Esophagus squamous epithelium (tissue), 4 donors: ENCODE data around the gene RPS15.

ENCODE experiments used
- POLR2A ChIP-seq, 4 donors: fragments of 450-650 bp; IDR thresholded peaks; one replicate each; pipeline ENCODE4 v1.6.1; 2017; ENCODE audit warnings: antibody characterized with exemption in 4 of 4, mild to moderate bottlenecking in 4 of 4, moderate library complexity in 3 of 4
- TF ChIP-seq, protein P1 (sequence below), 6 experiments: fragments of 450-650 bp in 4 of 6; fragments of 200-600 bp in 2 of 6; sonication (generic) in 2 of 6; IDR thresholded peaks; one replicate each; pipeline ENCODE4 v1.5.1; 2016 to 2019; ENCODE audit warnings: antibody characterized with exemption in 6 of 6, mild to moderate bottlenecking in 4 of 6, moderate library complexity in 4 of 6

DNA sequence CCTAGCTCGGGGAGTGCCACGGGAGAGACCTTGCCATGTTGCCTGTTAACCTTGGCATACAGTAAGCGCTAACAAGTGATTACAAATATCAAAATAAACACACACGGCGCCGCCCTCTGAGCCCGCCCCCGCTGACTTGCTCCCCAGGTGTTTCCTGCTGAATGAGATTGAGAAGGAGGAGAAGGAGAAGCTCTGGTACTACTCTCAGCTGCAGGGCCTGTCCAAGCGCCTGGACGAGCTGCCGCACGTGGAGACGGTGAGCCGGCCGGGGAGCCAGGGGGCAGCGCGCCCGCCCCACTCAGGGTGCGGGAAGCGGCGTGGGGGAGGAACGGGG, 16.8 kb downstream of the RPS15 start:
- TF ChIP-seq, protein P1, sequence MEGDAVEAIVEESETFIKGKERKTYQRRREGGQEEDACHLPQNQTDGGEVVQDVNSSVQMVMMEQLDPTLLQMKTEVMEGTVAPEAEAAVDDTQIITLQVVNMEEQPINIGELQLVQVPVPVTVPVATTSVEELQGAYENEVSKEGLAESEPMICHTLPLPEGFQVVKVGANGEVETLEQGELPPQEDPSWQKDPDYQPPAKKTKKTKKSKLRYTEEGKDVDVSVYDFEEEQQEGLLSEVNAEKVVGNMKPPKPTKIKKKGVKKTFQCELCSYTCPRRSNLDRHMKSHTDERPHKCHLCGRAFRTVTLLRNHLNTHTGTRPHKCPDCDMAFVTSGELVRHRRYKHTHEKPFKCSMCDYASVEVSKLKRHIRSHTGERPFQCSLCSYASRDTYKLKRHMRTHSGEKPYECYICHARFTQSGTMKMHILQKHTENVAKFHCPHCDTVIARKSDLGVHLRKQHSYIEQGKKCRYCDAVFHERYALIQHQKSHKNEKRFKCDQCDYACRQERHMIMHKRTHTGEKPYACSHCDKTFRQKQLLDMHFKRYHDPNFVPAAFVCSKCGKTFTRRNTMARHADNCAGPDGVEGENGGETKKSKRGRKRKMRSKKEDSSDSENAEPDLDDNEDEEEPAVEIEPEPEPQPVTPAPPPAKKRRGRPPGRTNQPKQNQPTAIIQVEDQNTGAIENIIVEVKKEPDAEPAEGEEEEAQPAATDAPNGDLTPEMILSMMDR (IDR thresholded peaks at IDR 0.05) = no peak
- TF ChIP-seq POLR2A (IDR thresholded peaks at IDR 0.05) = no peak
